Measurements from ENCODE around the gene GSN.

- TF ChIP-seq CTCF (IDR thresholded peaks at IDR 0.05) (no peak), POLR2A (IDR thresholded peaks at IDR 0.05) (no peak), POLR2AphosphoS5 (IDR thresholded peaks at IDR 0.05) (no peak)
Observed at GRCh38 chr9:121261107-121261460, 6.9 kb upstream of the GSN start.

All from breast epithelium (tissue), 3 donors.